HepG2 (cell line): ENCODE results near the gene CNBD2. TPM values are rescaled to one million over a fixed set of nuclear protein-coding genes. Genes with fewer than 3 reads are reported as not detected.

Experiments used
- AFF4 ChIP-seq: sonication (generic); formaldehyde crosslinking; IDR thresholded peaks from 2 replicates; pipeline ENCODE4 v1.4.0; 2020; ENCODE audit warnings: missing genetic modification reagents
- ATF4 ChIP-seq, 2 experiments: fragments of 450-650 bp in 1 of 2; sonication (generic) in 1 of 2; formaldehyde crosslinking; IDR thresholded peaks; 2 replicates each; pipeline versions ENCODE4 v1.5.0 to v1.8.0; 2020 to 2022; ENCODE audit warnings: mild to moderate bottlenecking in 1 of 2, missing genetic modification reagents in 1 of 2
- CBFB ChIP-seq: sonication (generic); formaldehyde crosslinking; IDR thresholded peaks from 2 replicates; pipeline ENCODE4 v1.4.0; 2020; ENCODE audit warnings: missing genetic modification reagents
- DMAP1 ChIP-seq: IDR thresholded peaks from 2 replicates; pipeline ENCODE4 v1.6.1; 2016
- ESRRA ChIP-seq: sonication (generic); formaldehyde crosslinking; IDR thresholded peaks from 2 replicates; pipeline ENCODE4 v1.5.1; 2020; ENCODE audit warnings: mild to moderate bottlenecking, low read depth, missing genetic modification reagents
- KDM5B ChIP-seq: sonication (generic); formaldehyde crosslinking; IDR thresholded peaks from 2 replicates; pipeline ENCODE4 v1.4.0; 2020; ENCODE audit warnings: missing genetic modification reagents, mild to moderate bottlenecking, borderline replicate concordance
- NRL ChIP-seq: sonication (generic); formaldehyde crosslinking; IDR thresholded peaks from 2 replicates; pipeline ENCODE4 v1.5.0; 2020; ENCODE audit warnings: missing genetic modification reagents, mild to moderate bottlenecking, moderate library complexity, borderline replicate concordance
- SRF ChIP-seq: IDR thresholded peaks from 2 replicates; pipeline ENCODE4 v1.6.1; 2011; ENCODE audit warnings: mild to moderate bottlenecking, low read depth, low read length, moderate library complexity
- SRSF9 ChIP-seq: fragments of 200-400 bp; formaldehyde crosslinking; IDR thresholded peaks from 2 replicates; pipeline ENCODE4 v1.6.1; 2018; ENCODE audit warnings: borderline replicate concordance, mild to moderate bottlenecking, low read depth, low read length; ENCODE audit not compliant: insufficient read depth, poor library complexity, severe bottlenecking
- ZFP90 ChIP-seq: sonication (generic); formaldehyde crosslinking; IDR thresholded peaks from 2 replicates; pipeline ENCODE4 v1.8.0; 2022; ENCODE audit warnings: missing genetic modification reagents, mild to moderate bottlenecking, inconsistent platforms, borderline replicate concordance
- ZNF564 ChIP-seq: sonication (generic); formaldehyde crosslinking; IDR thresholded peaks from 2 replicates; pipeline ENCODE4 v1.8.1; 2023; ENCODE audit warnings: mild to moderate bottlenecking, missing genetic modification reagents
- ZNF567 ChIP-seq: sonication (generic); formaldehyde crosslinking; IDR thresholded peaks from 2 replicates; pipeline ENCODE4 v1.8.1; 2023; ENCODE audit warnings: mild to moderate bottlenecking, missing genetic modification reagents, borderline replicate concordance
- ZNF576 ChIP-seq: sonication (generic); formaldehyde crosslinking; IDR thresholded peaks from 2 replicates; pipeline ENCODE4 v1.4.0; 2020; ENCODE audit warnings: mild to moderate bottlenecking, missing genetic modification reagents
- ZNF577 ChIP-seq: sonication (generic); formaldehyde crosslinking; IDR thresholded peaks from 2 replicates; pipeline ENCODE4 v1.4.0; 2020; ENCODE audit warnings: mild to moderate bottlenecking, low read depth, missing genetic modification reagents, borderline replicate concordance
- polyA plus RNA-seq, 8 experiments: library from polyadenylated mRNA; depleted of rRNA in 3 of 8; stranded (reverse) in 7 of 8; unstranded in 1 of 8; fragments of >200 nt; fragmentation: Illumina TruSeq in 4 of 8; extraction: Trizol in 4 of 8; gene quantifications; 2 replicates each; pipeline versions ENCODE4 v1.2.1 to v1.2.3, GENCODE V29; 2011 to 2016; ENCODE audit warnings: low read depth in 4 of 8, missing spikeins in 1 of 8, mixed read lengths in 1 of 8; ENCODE audit not compliant: insufficient read depth in 1 of 8
- total RNA-seq, 5 experiments: library from RNA; depleted of rRNA; stranded (reverse); fragments of >200 nt; fragmentation: Illumina TruSeq; extraction: Trizol; gene quantifications; 2 replicates each; pipeline ENCODE4 v1.2.3, GENCODE V29; 2016; ENCODE audit warnings: low read depth in 1 of 5

The CNBD2 gene
- total and polyA plus RNA-seq, 2 of the 13 experiments (the other 11 are each of a cell fraction or from before 2014, with no cell fraction given) = 12.4 to 22.8 TPM

- 0 out of 2 replicates have a peak, but pooled peaks have one; percentile 41 for TF ChIP-seq AFF4 (CRISPR knock-in tag)
- no peak for TF ChIP-seq ZNF577
- peak in 1 of 2 experiments; percentile 88; a peak in 2 of 4 replicates for TF ChIP-seq ATF4 (CRISPR knock-in tag; IDR thresholded peaks at IDR 0.05)
- TF ChIP-seq CBFB (CRISPR knock-in tag) = peak; percentile 74; the same call in 1 of the 2 replicates
- TF ChIP-seq SRF = peak; percentile 83; the same call in 1 of the 2 replicates
- no peak for TF ChIP-seq SRSF9
- peak; percentile 99 for TF ChIP-seq DMAP1 (CRISPR knock-in tag)
- peak; percentile 73 for TF ChIP-seq ZFP90 (CRISPR knock-in tag)
- peak; percentile 96 for TF ChIP-seq NRL (CRISPR knock-in tag)
- TF ChIP-seq ESRRA (CRISPR knock-in tag) = peak; percentile 89
- 0 out of 2 replicates have a peak, but pooled peaks have one; percentile 20 for TF ChIP-seq ZNF576
- TF ChIP-seq ZNF567 (CRISPR knock-in tag) = no peak
- TF ChIP-seq ZNF564 = peak; percentile 93; the same call in 1 of the 2 replicates
- peak; percentile 79 for TF ChIP-seq KDM5B (CRISPR knock-in tag)
Observed at GRCh38 chr20:36050436-36051317, 82.3 kb downstream of the CNBD2 start (continued).
